ENCODE measurements around the gene SLC22A14.

DNA sequence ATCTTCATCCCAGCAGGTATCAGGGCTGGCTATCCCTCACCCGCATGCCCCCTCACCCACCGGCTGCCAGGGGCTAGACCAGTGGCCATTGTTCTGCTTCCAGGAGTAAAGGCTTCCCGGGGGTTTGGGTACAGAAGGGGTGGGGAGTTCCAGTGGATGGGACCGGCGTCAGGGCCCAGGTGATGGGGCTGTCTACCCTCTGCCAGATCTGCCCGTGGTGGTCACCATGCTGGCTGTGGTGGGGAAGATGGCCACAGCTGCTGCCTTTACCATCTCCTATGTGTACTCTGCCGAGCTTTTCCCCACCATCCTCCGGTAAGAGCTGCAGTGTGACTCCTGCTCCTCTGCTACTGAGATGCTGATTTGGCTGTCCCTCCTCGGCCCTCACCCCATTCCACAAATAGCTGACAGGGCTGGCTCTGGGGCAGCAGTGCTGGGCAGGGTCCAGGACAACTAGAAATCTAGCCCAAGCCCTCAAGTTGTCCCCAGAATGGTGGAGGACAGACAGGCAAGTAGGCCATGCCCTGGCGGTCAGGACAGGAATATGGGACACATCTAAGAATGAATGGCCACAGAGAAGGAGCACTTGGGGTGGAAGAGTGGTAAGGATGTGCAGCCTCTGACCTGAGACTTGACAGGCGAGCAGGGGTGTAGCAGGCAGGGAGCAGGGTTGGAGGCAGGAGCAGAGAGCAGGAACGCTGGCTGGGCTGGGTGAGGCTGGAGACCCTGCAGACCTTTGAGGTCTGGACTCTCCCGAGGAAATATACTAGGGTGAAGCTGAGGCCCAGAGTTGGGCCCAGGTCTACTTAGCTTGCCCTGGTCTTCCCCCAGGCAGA is 5.8 kb upstream of the SLC22A14 start:
- no peak for TF ChIP-seq POLR2AphosphoS5 (IDR thresholded peaks at IDR 0.05; ENCODE audit: low read depth, low read length)
- TF ChIP-seq SRF (IDR thresholded peaks at IDR 0.05; ENCODE audit: low read depth): no peak
- TF ChIP-seq, protein P1, sequence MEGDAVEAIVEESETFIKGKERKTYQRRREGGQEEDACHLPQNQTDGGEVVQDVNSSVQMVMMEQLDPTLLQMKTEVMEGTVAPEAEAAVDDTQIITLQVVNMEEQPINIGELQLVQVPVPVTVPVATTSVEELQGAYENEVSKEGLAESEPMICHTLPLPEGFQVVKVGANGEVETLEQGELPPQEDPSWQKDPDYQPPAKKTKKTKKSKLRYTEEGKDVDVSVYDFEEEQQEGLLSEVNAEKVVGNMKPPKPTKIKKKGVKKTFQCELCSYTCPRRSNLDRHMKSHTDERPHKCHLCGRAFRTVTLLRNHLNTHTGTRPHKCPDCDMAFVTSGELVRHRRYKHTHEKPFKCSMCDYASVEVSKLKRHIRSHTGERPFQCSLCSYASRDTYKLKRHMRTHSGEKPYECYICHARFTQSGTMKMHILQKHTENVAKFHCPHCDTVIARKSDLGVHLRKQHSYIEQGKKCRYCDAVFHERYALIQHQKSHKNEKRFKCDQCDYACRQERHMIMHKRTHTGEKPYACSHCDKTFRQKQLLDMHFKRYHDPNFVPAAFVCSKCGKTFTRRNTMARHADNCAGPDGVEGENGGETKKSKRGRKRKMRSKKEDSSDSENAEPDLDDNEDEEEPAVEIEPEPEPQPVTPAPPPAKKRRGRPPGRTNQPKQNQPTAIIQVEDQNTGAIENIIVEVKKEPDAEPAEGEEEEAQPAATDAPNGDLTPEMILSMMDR (IDR thresholded peaks at IDR 0.05 in 2 of 3, conservative IDR thresholded peaks at IDR 0.05 in 1 of 3; ENCODE audit: borderline replicate concordance in 1 of 3, insufficient read depth in 1 of 3, low read depth in 2 of 3, low read length in 2 of 3): no peak
- TF ChIP-seq EZH2 (IDR thresholded peaks at IDR 0.05): no peak
- no peak for TF ChIP-seq POLR2A (IDR thresholded peaks at IDR 0.05; ENCODE audit: borderline replicate concordance, extremely low read depth, insufficient read depth, insufficient read length)
- no peak for TF ChIP-seq YY1 (IDR thresholded peaks at IDR 0.05; ENCODE audit: extremely low read depth, insufficient replicate concordance, low read depth, low read length)
